Measurements from ENCODE around the gene GRIK4. TPM values are rescaled to one million over a fixed set of nuclear protein-coding genes. Genes with fewer than 3 reads are reported as not detected.

The GRIK4 gene
- total and polyA plus RNA-seq, 2 of the 4 experiments (the other 2 are of a cell fraction), result 0.18 to 0.38 TPM

DNA sequence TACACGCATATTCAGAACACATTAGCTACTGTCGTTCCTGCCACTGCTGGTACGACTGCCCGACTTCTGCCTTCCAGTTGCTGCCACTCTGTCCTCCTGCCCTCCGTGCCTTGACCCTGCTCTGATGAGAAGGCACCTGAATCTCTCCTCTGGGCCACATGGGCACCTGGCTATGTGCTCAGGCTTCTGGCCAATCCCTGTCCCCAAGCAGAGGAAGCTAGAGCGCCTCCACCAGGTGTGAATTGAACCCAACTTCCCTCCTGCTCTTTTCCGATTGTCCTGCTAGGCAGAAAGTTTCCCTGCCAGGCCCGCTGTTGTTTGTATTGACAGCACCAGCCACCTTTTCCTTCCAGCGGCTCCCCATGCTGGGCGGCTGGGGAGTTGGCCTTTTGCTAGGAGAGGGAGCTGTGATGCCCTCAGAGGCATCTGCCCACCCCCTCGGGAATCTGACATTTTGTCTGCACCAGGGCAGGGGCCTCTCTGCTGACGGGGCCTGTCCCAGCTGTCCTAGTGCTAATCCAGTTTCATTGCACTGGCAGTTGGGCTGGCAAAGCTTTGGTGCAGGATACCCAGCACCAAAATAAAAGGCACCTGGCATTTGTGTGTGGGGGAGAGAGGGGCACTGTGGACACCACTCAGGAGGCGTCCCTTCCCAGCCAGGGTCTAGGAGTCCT is 118.0 kb downstream of the GRIK4 start:
- CTCF ChIA-PET, result no interaction called here
- intact Hi-C loops (cut with micrococcal nuclease) (no loop called here), in situ Hi-C loops (cut with MboI; ENCODE audit: low sequenced_read_pairs) (no loop called here), dilution Hi-C loops (cut with HindIII; ENCODE audit: low sequenced_read_pairs, unreplicated experiment) (no loop called here)
- 60% methylated on average over 2 of the region's 13 CpGs; no CpG with 5 or more reads in 1 of the 2 experiments for WGBS, 2 experiments (ENCODE audit: extremely low coverage in 2 of 2, insufficient read length in 1 of 2)
- Histone ChIP-seq H4K20me1 (ENCODE audit: insufficient read depth, low read length) (no peaks in the 10 kb centered on the region; the same call in 1 of the 2 replicates), H3K36me3 (ENCODE audit: control insufficient read depth, insufficient read depth, low read length) (no peaks in the 10 kb centered on the region), H2AFZ (replicated peaks; ENCODE audit: low read length, poor library complexity) (no peak overlapping the region), H2BK15ac (ENCODE audit: low read depth, low read length) (no peak overlapping the region), H2AK5ac (ENCODE audit: low read depth, low read length) (no peak overlapping the region), H3K4me3 (ENCODE audit: insufficient read depth, low read depth, low read length) (no peak overlapping the region), H4K5ac (ENCODE audit: low read depth, low read length) (no peak overlapping the region), H3K23ac (ENCODE audit: low read depth, low read length) (no peak overlapping the region), H3K14ac (replicated peaks; ENCODE audit: low read depth, low read length) (no peak overlapping the region), H2BK120ac (ENCODE audit: low read depth, low read length) (no peak overlapping the region), H3K18ac (ENCODE audit: low read depth, low read length) (no peak overlapping the region), H3K4me2 (ENCODE audit: low read depth, low read length) (no peak overlapping the region), H2AK9ac (replicated peaks; ENCODE audit: low read depth, low read length, poor library complexity) (no peak overlapping the region), H4K8ac (ENCODE audit: low read depth in 2 of 2, low read length in 2 of 2) (no peak overlapping the region), H3K9me1 (ENCODE audit: insufficient read depth, low read length) (no peaks in the 10 kb centered on the region), H3K79me1 (ENCODE audit: low read depth in 1 of 2, low read length in 2 of 2) (no peaks in the 10 kb centered on the region), H3K27me3 (ENCODE audit: control insufficient read depth, insufficient read depth, low read length) (peaks cover 37% of the 10 kb centered on the region), H2BK20ac (ENCODE audit: low read depth, low read length) (no peak overlapping the region), H3K4me1 (ENCODE audit: control insufficient read depth, insufficient read depth, low read length) (no peaks in the 10 kb centered on the region), H3K9me3 (ENCODE audit: control insufficient read depth, insufficient read depth, low read length) (no peaks in the 10 kb centered on the region), H3K27ac (ENCODE audit: insufficient read depth, low read length) (no peak overlapping the region), H2BK5ac (ENCODE audit: low read depth, low read length, poor library complexity, severe bottlenecking) (no peak overlapping the region), H3K4ac (ENCODE audit: low read depth, low read length) (no peak overlapping the region), H4K91ac (ENCODE audit: insufficient read depth, low read depth, low read length) (no peak overlapping the region), H3K9ac (ENCODE audit: low read depth, low read length) (no peak overlapping the region), H3K56ac (ENCODE audit: extremely low read depth, insufficient read depth, low read length) (no peak overlapping the region)
- no peak for TF ChIP-seq POLR2A (IDR thresholded peaks at IDR 0.05; ENCODE audit: low read depth, low read length)
- BruUV-seq (replicated peaks), result no TSS peak
- DNase-seq, result no peak
- ATAC-seq (ENCODE audit: low read depth), result no peak
- POLR2A ChIA-PET (ENCODE audit: unreplicated experiment), result no interaction called here
